ENCODE results near the gene CMIP.

- TF ChIP-seq CTCF (IDR thresholded peaks at IDR 0.05) (no peak), POLR2A (IDR thresholded peaks at IDR 0.05) (no peak)
These were observed 131.2 kb downstream of the CMIP start for GRCh38 chr16:81575834-81576233.
